HG02798 (cell line): ENCODE measurements around the gene CATSPERB.
"Not testable (repeated sequence)": the region's sequence is repeated elsewhere in the genome, so short reads cannot be mapped to it uniquely, and the experiment has no call there.

Experiments
- ATAC-seq: cut with Tn5 transposase; IDR thresholded peaks from one replicate; pipeline ENCODE4 v1.9.1; 2021; ENCODE audit warnings: mild to moderate bottlenecking; ENCODE audit not compliant: unreplicated experiment, poor library complexity

Gene CATSPERB

GRCh38 chr14:91731986-91732385, at the start of gene CATSPERB:
Gene CATSPERB, minus strand, starts transcription at chr14:91732086. Its CDS starts 2,607 bp downstream, at chr14:91729479.
- no peak for ATAC-seq

DNA sequence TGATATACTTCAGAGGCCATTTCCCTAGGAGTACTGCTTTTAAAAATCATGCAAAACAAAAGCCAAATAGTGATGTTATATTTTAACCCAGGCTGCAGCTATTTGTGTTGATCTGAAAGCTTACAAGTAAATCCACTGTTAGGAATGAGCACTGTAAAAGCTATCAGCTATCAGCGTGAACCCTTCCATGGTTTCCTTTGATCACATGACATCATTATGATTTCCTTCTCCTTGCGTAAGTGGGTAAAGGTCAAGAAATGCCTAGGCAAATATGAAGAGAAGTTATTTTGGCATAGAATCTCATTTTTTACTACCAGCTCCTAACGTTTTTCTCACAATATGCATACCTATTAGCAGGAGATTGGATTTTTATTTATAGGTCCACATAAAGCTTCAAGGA, 48.6 kb upstream of the CATSPERB start:
- ATAC-seq: no peak

- ATAC-seq: no peak
Measured at GRCh38 chr14:91778217-91778616, 46.3 kb upstream of the CATSPERB start.

GRCh38 chr14:91774140-91775096, 42.5 kb upstream of the CATSPERB start:
- ATAC-seq: no peak

- no peak for ATAC-seq
Measured at GRCh38 chr14:91770185-91770584, 38.3 kb upstream of the CATSPERB start.

DNA sequence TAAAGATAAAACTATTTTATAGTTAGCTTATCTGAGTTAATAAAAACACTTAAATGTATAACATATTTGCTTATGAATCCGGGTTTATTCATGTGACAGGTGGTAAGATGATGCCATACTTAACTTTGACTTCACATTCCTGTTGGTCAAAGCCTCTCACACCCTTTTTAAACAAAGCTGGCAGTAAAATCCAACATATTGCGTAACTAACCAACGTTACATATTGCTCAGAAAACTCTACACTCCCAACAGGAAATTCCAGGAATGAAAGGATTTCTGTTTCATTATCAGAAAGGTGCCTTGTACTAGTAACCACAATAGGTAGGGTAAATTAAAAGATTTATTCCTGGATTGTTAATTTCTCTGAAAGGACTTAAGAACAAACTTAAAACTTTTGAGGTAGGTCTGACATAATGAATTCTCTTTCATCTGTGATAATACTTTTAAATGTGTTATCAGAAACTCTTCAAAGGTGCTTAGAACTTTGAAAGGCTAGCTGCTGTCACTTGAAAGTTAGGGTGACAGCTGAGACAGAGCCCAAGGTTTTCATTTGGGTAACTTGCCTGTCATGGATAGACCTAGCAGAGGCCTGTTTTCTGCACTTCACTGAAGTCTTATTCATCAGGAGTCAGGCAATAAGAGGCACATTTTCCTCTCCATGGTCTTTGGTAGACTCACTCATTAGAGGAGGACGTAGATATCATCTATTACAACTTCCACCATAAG, 23.8 kb upstream of the CATSPERB start:
- no peak for ATAC-seq

DNA sequence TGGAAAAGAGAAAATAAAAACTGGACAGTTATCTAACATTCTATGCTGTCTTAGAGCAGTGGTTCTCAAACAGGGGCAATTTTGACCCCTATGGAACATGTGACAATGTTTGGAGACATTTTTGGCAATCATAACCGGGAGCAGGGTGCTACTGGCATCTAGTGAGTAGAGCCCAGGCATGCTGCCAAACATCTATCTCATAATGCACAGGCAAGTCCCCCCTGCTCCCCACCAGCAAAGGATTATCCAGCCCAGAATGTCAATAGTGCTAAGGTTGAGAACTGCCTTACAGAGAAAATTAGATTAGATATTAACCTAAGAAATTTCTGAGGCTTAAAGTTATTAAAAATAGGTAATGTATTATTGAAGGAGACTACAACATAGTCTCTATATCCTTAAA, 22.9 kb upstream of the CATSPERB start:
- ATAC-seq: no peak

- ATAC-seq: no peak
Measured at GRCh38 chr14:91754185-91754584, 22.3 kb upstream of the CATSPERB start.

- ATAC-seq: no peak
Measured at GRCh38 chr14:91753501-91754128, 21.7 kb upstream of the CATSPERB start.

GRCh38 chr14:91752961-91753360, 21.1 kb upstream of the CATSPERB start:
- ATAC-seq: no peak

GRCh38 chr14:91751719-91752118, 19.8 kb upstream of the CATSPERB start:
- ATAC-seq: no peak

GRCh38 chr14:91750634-91751198, 18.8 kb upstream of the CATSPERB start:
- no peak for ATAC-seq

DNA sequence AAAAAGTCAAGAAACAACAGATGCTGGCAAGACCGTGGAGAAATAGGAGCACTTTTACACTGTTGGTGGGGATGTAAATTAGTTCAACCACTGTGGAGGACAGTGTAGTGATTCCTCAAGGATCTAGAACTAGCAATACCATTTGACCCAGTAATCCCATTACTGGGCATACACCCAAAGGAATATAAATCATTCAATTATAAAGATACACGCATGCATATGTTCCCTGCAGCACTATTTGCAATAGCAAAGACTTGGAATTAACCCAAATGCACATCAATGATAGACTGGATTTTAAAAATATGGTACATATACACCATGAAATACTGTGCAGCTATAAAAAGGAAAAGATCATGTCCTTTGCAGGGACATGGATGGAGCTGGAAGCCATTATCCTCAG, 18.0 kb upstream of the CATSPERB start:
- ATAC-seq: no peak

DNA sequence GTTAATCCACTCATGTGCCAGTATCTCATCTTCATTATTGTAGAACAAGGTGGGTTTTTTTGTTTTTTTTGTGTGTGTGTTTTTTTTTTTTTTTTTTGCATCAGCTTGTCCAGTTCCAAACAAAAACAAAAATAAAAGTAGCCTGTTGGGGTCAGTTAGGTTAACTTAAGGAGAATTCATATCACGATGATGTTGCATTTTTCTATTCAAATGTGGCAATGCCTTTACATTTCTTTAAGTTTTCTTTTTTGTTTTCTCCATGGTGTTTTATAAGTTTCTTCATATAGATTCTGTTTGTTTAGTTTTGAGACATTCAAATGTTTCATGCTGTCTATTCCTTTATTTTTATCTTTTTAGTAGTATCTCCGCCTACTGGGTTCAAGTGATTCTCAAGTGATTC, 16.2 kb upstream of the CATSPERB start:
- ATAC-seq: no peak

GRCh38 chr14:91745344-91745743, 13.5 kb upstream of the CATSPERB start:
- no peak for ATAC-seq

DNA sequence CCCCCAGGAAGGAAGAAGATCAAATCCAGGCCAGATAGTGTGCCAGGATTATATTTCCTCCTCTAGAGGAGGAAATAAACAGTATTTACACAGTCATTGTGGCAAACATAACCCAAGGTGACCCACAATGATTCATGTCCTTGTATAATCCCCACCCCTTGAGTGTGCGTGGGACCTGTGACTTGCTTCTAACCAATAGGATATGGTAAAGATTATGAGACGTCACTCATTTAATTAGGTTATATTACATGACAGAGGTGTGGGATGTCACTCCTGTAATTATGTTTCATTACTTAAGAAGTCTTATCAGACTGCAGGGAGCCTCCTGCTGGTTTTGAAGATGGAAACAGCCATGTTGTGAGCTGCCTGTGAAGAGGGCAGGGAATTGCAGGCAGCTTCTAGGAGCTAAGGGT, 12.2 kb upstream of the CATSPERB start:
- no peak for ATAC-seq

- no peak for ATAC-seq
Measured at GRCh38 chr14:91743305-91743653, 11.4 kb upstream of the CATSPERB start.

GRCh38 chr14:91742621-91743304, 10.9 kb upstream of the CATSPERB start:
- no peak for ATAC-seq

DNA sequence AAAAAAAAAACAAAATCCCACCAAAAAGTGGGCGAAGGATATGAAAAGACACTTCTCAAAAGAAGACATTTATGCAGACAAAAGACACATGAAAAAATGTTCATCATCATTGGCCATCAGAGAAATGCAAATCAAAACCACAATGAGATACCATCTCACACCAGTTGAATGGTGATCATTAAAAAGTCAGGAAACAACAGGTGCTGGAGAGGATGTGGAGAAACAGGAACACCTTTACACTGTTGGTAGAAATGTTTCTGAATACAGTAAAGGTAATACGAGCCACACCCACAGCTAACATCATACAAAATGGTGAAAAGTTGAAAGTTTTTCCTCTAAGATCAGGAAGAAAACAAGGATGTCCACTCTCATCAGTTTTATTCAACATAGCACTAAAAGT, 8.0 kb upstream of the CATSPERB start:
- not testable (repeated sequence) for ATAC-seq

DNA sequence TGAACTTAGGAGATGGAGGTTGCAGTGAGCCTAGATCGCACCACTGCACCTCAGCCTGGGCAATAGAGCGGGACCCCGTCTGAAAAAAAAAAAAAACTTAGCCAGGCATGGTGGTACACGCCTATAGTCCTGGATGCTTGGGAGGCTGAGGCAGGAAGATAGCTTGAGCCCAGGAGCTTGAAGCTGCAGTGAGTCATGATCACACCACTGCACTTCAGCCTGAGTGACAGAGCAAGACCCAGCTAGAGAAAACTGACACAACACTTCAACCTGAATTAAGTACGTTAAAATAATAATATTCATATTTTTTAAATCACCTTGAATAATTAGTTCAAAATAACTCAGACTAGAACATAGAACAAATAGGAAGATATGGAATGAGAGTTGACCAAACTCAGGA, 5.7 kb upstream of the CATSPERB start:
- ATAC-seq: no peak
